GM18861 (cell line): ENCODE data around the gene GPR119.
A peak's percentile ranks its signal among the peaks of the same experiment; 100 is the strongest.
"Not testable (repeated sequence)": the region's sequence is repeated elsewhere in the genome, so short reads cannot be mapped to it uniquely, and the experiment has no call there.

Source experiments
- ATAC-seq: cut with Tn5 transposase; IDR thresholded peaks from one replicate; pipeline ENCODE4 v1.9.1; 2021; ENCODE audit not compliant: unreplicated experiment

The GPR119 gene

GRCh38 chrX:130385520-130385919 lies at the start of gene GPR119:
Gene GPR119, minus strand, starts transcription at chrX:130385674. Its CDS starts 227 bp downstream, at chrX:130385447.
- ATAC-seq: no peak

- ATAC-seq: not testable (repeated sequence)
Measured at GRCh38 chrX:130429236-130429635, 43.8 kb upstream of the GPR119 start.

- ATAC-seq: no peak
Measured at GRCh38 chrX:130426531-130426930, 41.1 kb upstream of the GPR119 start.

GRCh38 chrX:130419263-130419662 lies 33.8 kb upstream of the GPR119 start:
- ATAC-seq: no peak

- ATAC-seq: no peak
Measured at GRCh38 chrX:130418740-130419139, 33.3 kb upstream of the GPR119 start.

GRCh38 chrX:130418066-130418465 lies 32.6 kb upstream of the GPR119 start:
- peak; percentile 49 for ATAC-seq

- no peak for ATAC-seq
Measured at GRCh38 chrX:130416785-130417184, 31.3 kb upstream of the GPR119 start.

GRCh38 chrX:130415201-130415600 lies 29.7 kb upstream of the GPR119 start:
- ATAC-seq: no peak

GRCh38 chrX:130414800-130415199 lies 29.3 kb upstream of the GPR119 start:
- ATAC-seq: no peak

- no peak for ATAC-seq
Measured at GRCh38 chrX:130413415-130413814, 27.9 kb upstream of the GPR119 start.

- ATAC-seq: no peak
Measured at GRCh38 chrX:130402208-130402684, 16.8 kb upstream of the GPR119 start.

GRCh38 chrX:130401415-130402207 lies 16.1 kb upstream of the GPR119 start, which contains the start of gene RBMX2:
Gene RBMX2, plus strand, starts transcription at chrX:130401987. Its CDS starts 46 bp downstream, at chrX:130402033.
- ATAC-seq: peak; percentile 89

GRCh38 chrX:130395341-130395740 lies 9.9 kb upstream of the GPR119 start:
- ATAC-seq: no peak

GRCh38 chrX:130393451-130394074 lies 8.1 kb upstream of the GPR119 start:
- no peak for ATAC-seq

GRCh38 chrX:130386408-130386808 lies 934 bp upstream of the GPR119 start:
- no peak for ATAC-seq

GRCh38 chrX:130378024-130378669 lies 7.3 kb downstream of the GPR119 start:
- ATAC-seq: no peak

GRCh38 chrX:130376077-130376476 lies 9.4 kb downstream of the GPR119 start:
- ATAC-seq: no peak

- ATAC-seq: not testable (repeated sequence)
Measured at GRCh38 chrX:130352050-130352449, 33.4 kb downstream of the GPR119 start.

GRCh38 chrX:130351567-130351966 lies 33.9 kb downstream of the GPR119 start:
- ATAC-seq: no peak

GRCh38 chrX:130347321-130347720 lies 38.2 kb downstream of the GPR119 start:
- ATAC-seq: no peak

- ATAC-seq: no peak
Measured at GRCh38 chrX:130343411-130343810, 42.1 kb downstream of the GPR119 start.

GRCh38 chrX:130340271-130340670 lies 45.2 kb downstream of the GPR119 start:
- ATAC-seq: no peak
